Head of caudate nucleus (tissue), 42 donors: ENCODE results near the gene KRT86.

Experiments
- DNase-seq, 42 donors: peaks; one replicate each; pipeline versions ENCODE4 v3.0.0 to v3.0.0-alpha.2; 2020 to 2021; ENCODE audit warnings: mixed read lengths in 7 of 42
- intact Hi-C: fragments of 100-400 bp; cut with DNase I; formaldehyde crosslinking; loops from one replicate; pipeline ENCODE4 v1.15.0; 2022

Gene KRT86

GRCh38 chr12:52318241-52318990, 44.0 kb downstream of the KRT86 start:
- intact Hi-C loops: no loop called here
- DNase-seq: peak in 1 of 42 donors; percentile 16

GRCh38 chr12:52319097-52319496, 44.7 kb downstream of the KRT86 start:
- intact Hi-C loops: no loop called here
- DNase-seq: peak in 2 of 42 donors; percentile 8 to 32

- intact Hi-C loops: no loop called here
Measured at GRCh38 chr12:52320784-52321400, 46.4 kb downstream of the KRT86 start, which contains the start of gene KRT83. Gene KRT83, minus strand, starts transcription at chr12:52321398. Its CDS starts 63 bp downstream, at chr12:52321335.

GRCh38 chr12:52321418-52321817, 47.0 kb downstream of the KRT86 start:
- peak in 33 of 42 donors; percentile 12 to 70 (median 44) for DNase-seq
- intact Hi-C loops: no loop called here

More at GRCh38 chr12:52320784-52321400, 46.4 kb downstream of the KRT86 start, which contains the start of gene KRT83:
- no peak for DNase-seq

GRCh38 chr12:52322069-52322468, 47.6 kb downstream of the KRT86 start:
- DNase-seq: no peak
- intact Hi-C loops: no loop called here

GRCh38 chr12:52323001-52323400, 48.6 kb downstream of the KRT86 start:
- no peak for DNase-seq
- intact Hi-C loops: no loop called here

- peak in 1 of 42 donors; percentile 19 for DNase-seq
- intact Hi-C loops: no loop called here
Measured at GRCh38 chr12:52323416-52324152, 49.1 kb downstream of the KRT86 start.

- peak in 1 of 42 donors; percentile 16 for DNase-seq
- intact Hi-C loops: no loop called here
Measured at GRCh38 chr12:52324153-52324444, 49.7 kb downstream of the KRT86 start.

- intact Hi-C loops: loop anchor here (5.0 kb wide), 1 partner anchor 170 kb away; no protein-coding TSS in a partner anchor
- DNase-seq: peak; percentile 62 to 94 (median 84)
Measured at GRCh38 chr12:52327052-52327829, 52.8 kb downstream of the KRT86 start.

- DNase-seq: no peak
Measured at GRCh38 chr12:52327830-52328500, 53.5 kb downstream of the KRT86 start.

GRCh38 chr12:52331039-52331438, 56.6 kb downstream of the KRT86 start:
- intact Hi-C loops: no loop called here
- no peak for DNase-seq

More at GRCh38 chr12:52327830-52328500, 53.5 kb downstream of the KRT86 start:
- intact Hi-C loops: loop anchor here (5.0 kb wide), 1 partner anchor 171 kb away; no protein-coding TSS in a partner anchor

GRCh38 chr12:52331833-52332232, 57.4 kb downstream of the KRT86 start:
- DNase-seq: no peak
- intact Hi-C loops: no loop called here

GRCh38 chr12:52332381-52332780, 57.9 kb downstream of the KRT86 start:
- intact Hi-C loops: no loop called here
- no peak for DNase-seq

GRCh38 chr12:52333321-52333720, 58.9 kb downstream of the KRT86 start:
- intact Hi-C loops: no loop called here
- no peak for DNase-seq

- intact Hi-C loops: no loop called here
- no peak for DNase-seq
Measured at GRCh38 chr12:52334185-52334584, 59.7 kb downstream of the KRT86 start.

GRCh38 chr12:52335598-52336262, 61.3 kb downstream of the KRT86 start:
- no peak for DNase-seq
- intact Hi-C loops: no loop called here

- intact Hi-C loops: no loop called here
- DNase-seq: no peak
Measured at GRCh38 chr12:52336641-52337040, 62.2 kb downstream of the KRT86 start.

GRCh38 chr12:52337054-52337453, 62.6 kb downstream of the KRT86 start:
- no peak for DNase-seq
- intact Hi-C loops: no loop called here
